Measurements from ENCODE around the gene REXO4.
"Not testable (repeated sequence)": the region's sequence is repeated elsewhere in the genome, so short reads cannot be mapped to it uniquely, and the experiment has no call there.

DNA sequence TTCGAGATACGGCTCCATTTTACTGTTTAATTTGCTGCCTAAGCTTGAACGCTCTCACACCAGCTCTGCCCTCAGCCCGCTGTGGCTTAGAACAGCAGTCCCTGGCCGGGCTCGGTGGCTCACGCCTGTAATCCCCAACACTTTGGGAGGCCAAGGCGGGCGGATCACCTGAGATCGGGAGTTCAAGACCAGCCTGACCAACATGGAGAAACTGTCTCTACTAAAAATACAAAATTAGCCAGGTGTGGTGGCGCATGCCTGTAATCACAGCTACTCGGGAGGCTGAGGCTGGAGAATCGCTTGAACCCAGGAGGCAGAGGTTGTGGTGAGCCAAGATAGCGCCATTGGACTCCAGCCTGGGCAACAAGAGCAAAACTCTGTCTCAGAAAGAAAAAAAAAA is 40.5 kb downstream of the REXO4 start:
- TF ChIP-seq EZH2 (IDR thresholded peaks at IDR 0.05) = not testable (repeated sequence)
- TF ChIP-seq, protein P1, sequence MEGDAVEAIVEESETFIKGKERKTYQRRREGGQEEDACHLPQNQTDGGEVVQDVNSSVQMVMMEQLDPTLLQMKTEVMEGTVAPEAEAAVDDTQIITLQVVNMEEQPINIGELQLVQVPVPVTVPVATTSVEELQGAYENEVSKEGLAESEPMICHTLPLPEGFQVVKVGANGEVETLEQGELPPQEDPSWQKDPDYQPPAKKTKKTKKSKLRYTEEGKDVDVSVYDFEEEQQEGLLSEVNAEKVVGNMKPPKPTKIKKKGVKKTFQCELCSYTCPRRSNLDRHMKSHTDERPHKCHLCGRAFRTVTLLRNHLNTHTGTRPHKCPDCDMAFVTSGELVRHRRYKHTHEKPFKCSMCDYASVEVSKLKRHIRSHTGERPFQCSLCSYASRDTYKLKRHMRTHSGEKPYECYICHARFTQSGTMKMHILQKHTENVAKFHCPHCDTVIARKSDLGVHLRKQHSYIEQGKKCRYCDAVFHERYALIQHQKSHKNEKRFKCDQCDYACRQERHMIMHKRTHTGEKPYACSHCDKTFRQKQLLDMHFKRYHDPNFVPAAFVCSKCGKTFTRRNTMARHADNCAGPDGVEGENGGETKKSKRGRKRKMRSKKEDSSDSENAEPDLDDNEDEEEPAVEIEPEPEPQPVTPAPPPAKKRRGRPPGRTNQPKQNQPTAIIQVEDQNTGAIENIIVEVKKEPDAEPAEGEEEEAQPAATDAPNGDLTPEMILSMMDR (IDR thresholded peaks at IDR 0.05) = not testable (repeated sequence)

All from neural progenitor cell (in vitro differentiated cells).